HG03520 (cell line): ENCODE results near the gene CRB2.

Source experiments
- ATAC-seq: cut with Tn5 transposase; IDR thresholded peaks from one replicate; pipeline ENCODE4 v1.9.1; 2021; ENCODE audit warnings: mild to moderate bottlenecking, moderate library complexity; ENCODE audit not compliant: unreplicated experiment

Gene CRB2

GRCh38 chr9:123346826-123347225, 9.2 kb upstream of the CRB2 start:
- ATAC-seq = no peak

GRCh38 chr9:123347289-123348060, 8.5 kb upstream of the CRB2 start:
- no peak for ATAC-seq

DNA sequence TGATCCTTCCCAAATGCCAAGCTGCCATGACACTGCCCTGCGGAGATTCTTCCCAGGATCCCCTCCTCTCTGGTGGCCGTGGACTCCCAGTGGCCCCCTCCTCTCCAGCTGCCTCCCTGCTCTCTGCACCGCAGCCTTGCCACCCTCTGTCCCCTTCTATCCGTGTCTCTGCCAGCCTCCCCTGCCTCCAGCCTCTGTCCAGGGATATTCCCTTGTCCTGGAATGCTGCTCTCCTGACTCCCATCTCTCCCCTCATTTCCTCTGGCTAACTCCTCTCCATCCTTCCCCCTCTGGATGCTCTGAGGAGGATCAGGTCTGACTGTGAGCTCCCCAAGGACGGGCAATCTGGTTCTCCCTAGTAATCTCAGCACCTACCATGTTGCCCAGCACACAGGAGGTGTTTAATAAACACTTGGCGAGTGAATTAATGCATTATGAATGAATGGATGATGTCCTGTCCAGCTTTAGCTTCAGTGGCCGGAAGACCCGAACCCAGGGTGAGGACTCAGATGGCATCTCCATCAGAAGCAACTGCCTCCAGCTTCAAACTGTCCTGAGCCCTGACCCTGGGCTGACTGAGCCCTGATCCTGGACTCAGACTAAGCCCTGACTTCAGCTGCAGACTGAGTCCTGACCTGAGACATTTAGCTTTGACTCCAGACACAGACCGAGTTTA, 7.5 kb upstream of the CRB2 start:
- no peak for ATAC-seq

DNA sequence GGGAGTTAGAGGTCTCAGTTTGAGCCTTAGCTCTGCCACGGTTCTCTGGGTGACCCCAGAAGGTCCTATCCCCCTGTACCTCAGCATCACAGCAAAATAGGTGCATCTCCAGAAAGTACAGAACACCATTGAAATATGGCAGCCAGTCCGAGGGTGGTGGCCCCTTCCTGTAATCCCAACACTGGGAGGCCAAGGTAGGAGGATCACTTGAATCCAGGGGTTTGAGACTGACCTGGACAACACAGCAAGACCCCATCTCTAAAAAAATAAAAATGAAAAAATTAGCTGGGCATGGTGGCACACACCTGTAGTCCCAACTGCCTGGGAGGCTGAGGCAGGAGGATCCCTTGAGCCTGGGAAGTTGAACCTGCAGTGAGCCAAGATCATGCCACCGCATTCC, 7.0 kb upstream of the CRB2 start:
- ATAC-seq = no peak

- ATAC-seq = peak; percentile 59
Measured at GRCh38 chr9:123349691-123350480, 6.1 kb upstream of the CRB2 start.

DNA sequence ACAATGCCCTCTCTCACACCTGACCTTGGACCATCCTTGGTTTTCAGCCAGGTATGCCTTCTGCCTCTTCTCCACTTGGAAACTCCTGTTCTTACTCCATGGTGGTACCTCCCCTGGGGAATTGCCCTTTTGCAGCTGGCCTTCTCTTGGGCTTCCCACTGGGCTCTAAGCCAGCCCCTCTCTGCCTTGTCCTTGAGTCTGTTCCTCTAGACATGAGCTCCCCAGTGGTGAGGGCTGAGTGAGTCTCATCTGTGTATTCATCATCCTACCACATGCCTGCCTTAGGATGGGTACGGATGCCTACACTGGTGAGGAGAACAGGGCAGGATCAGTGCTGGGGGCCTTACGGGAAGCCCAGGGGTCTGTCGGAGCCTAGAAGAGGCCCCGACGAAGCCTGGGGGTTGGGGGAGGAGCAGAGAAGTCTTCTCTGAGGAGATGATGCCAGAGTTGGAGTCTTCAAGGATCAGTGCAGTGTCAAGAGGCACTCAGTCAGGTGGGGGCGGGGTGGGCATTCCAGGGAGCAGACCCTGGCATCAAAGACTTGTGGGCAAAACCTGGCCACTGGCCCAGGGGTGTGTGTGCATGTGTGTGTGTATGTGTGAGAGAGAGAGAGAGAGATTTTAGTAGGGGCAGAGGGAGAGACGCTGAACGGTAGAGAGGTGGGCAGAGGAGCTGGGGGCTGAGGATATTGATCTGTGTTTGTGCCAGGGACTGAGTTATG, 5.2 kb upstream of the CRB2 start:
- ATAC-seq = no peak

DNA sequence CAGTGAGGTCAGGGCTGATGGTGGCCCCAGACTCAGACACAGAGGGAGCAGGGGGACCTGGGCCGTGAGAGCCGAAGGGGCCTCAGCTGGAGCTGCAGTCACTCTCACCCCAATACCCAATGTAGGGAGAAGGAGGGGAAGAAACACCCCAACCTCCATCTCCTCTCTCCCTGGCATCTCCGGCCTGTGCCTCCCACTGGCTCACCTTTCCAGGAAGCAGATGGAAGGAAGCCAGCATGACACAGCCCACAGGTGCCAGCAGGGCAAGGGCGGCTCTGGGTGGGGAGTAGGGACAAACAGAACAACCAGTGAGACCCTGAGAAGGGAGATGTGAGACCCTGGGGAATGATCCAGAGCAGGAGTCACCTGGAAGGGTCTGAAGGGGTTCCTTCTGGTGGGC, 3.0 kb upstream of the CRB2 start:
- no peak for ATAC-seq

DNA sequence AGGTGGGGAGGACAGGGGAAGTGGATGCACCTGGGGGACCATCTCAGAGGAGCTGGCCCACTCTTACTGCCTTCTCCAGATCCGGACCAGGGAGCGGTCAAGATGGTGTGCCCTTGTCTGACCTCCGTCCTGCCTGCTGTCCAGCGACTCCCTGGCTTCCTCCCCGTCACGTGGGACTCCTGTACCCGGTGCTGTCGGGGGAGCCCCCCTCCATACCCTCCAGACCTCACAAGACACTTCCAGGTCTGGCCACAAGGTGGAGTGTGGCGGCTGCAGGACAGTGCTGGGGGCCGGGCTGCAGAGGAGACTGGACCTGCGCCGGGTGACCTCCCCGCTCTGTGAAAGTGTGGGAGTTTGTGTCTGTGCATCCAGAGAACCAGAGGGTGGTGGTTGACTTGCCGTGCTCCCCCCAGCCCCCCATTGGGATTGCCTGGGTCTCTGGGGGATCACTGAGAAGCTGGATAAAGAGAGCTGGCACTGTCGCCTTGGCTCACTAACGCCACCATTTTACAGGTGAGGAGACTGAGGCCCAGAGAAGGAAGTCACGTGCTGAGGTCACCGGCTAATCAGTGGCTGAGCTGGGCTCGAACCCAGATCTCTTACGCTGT, 1.9 kb upstream of the CRB2 start:
- peak; percentile 50 for ATAC-seq

DNA sequence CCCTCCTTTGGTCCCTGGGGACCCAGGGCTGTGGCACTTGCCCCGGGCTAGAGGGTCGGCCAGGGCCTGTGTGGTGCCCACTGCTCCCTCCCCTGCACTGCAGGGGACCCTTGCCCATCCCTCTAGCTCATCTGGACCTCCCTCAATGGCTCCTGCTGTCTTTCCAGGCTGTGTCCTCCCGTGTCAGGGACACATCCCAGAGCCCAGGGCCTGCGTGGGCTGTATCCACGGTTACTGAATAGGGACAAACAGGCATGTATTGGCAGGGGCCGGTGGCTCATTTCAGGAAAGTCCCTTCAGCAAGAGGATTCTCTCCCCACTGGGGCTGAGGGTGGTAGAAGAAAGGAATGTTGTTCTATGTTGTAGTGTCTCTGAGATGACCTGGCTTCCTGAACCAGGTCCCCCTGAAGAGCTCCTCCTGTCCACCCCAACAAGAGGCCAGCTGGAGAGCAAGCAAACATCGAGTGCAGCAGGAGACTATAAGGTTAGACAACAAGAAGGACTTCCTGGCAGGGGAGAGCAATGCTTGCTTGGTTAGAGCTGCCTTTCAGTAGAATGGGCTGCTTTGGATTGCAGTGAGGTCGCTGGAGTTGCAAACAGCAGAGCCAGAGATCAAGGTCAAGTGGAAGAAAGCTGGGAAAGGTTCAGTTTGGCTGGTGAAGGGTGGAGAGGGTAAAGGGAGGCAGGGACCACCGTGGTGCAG, 1.0 kb upstream of the CRB2 start:
- no peak for ATAC-seq

GRCh38 chr9:123356851-123357742, 1.1 kb downstream of the CRB2 start:
- no peak for ATAC-seq

DNA sequence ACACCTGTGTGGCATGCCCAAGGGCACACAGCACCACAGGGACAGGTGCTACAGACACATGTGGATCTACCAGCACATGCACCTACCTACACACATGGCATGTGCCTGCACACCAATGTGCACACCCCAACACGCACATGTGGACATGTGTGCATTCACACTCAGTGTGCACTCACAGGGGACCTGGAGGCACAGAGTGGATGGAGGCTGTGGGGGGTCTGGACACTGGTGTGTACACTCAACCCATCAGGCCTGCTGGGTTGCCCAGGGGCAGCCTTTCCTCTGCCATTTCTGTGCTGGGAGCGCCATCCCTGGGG, 1.7 kb downstream of the CRB2 start:
- ATAC-seq = no peak

DNA sequence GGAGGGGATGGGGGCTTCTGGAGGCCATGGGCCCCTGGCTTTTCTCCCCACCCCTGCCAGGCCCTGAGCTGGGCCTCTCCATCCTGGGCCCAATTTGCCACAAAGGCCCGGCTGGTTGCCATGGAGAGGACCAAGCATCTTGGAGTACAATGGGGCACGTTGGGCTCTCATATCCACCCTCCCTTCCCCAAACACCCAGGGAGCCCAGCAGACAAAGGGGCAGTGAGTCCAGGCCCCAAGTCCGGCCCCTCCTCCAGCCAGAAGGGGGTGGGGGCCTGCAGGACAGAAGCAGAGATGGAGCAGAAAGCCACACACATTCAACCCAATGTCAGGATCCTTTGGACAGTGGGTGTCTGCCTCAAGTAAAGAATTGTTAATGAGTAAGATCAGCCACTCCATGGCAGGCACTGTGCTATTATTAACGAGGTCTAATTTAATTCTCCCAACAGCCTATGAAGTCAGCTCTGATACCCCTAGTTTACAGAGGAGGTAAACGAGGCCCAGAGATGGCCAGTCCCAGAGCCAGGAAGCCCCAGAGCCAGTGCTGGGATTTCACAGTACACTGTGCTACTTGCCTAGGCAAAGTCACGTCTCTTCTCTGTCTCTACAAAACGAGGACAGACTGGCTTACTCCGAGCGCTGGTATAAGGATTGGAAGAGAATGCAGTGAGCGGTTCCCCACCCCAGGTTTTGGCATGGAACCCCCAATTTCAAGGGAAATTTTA, 2.3 kb downstream of the CRB2 start:
- ATAC-seq = no peak

DNA sequence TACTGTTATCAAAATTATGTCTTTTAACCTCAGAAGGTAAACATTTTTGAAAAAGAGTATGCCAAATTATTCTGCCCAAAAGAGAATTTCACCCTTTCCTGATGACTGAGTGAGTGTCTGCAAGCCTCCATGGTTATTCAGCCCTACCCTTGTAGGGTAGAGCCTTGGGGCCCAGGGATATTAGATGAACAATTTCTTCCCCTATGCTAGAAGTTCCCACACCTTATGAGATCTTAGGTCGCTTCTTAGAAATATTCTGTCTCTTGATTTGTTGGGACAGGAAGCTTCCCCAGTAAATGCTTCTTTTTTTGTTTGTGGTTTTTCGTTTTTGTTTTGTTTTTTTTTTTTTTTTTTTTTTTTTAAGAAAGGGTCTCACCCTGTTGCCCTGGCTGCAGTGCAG, 3.1 kb downstream of the CRB2 start:
- ATAC-seq = no peak

DNA sequence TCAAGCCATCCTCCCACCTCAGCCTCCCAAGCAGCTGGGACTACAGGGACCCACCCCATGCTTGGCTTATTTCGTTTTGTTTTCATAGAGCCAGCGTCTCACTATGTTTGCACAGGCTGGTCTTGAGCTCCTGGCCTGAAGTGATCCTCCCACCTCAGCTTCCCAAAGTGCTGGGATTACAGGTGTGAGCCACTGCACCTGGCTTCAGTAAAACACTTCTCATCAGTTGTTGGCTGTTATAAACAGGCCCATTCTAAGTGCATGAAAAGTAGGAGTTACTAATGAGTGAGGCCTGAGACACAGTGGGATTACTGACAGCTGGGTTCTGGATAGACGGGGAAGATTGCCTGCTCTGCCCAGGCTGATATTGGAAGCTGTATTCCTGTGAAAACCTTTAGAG, 3.5 kb downstream of the CRB2 start:
- ATAC-seq = no peak

DNA sequence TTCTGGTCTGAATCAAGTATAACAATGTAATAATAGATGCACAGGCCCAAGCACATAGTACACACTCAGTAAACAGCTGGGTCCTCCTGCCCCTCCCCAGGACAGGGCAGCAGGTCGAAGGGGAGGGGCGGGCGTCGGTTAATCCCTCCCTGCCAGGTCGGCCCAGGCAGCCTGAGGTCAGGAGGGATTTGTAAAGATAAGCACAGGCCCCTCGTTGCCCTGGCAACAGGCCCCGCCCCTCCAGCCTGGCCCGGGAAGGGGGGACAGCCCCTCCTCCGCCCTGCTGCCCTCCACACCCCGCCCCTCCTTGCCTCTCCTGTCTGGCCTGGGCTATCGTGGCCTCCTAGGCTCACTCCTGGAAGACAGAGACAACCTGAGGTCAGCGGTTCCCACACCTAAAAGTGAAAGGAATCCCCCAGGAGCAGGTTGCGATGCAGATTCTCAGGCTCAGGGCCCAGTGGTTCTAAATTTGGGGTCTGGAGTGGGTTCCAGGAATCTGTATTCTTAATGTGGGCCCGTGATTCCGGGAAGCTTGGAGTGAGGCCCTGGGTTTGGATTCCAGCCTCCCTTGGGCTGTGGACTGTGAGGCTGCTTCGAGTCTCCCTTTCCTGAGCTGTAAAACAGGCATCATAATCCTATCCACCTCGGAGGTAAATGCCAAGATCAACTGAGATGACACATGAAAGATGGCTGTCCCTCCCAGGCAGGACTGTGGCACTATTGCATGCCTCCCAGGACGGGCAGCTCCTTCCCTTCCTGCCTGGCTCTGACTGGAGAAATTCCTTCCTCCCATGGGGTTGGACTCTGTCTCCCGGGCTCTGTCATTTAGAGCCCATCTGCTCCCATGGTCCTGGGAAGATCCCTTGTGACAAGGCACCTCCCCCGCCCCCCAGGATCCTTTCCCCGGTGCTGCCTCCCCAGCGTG, 4.4 kb downstream of the CRB2 start:
- ATAC-seq = no peak

GRCh38 chr9:123361086-123361730, 5.2 kb downstream of the CRB2 start:
- no peak for ATAC-seq
